Lower leg skin (tissue), 3 donors: ENCODE results near the gene FAM153A.
"Not testable (repeated sequence)": the region's sequence is repeated elsewhere in the genome, so short reads cannot be mapped to it uniquely, and the experiment has no call there.

ENCODE experiments used
- CTCF ChIP-seq, 3 donors: fragments of 450-650 bp; IDR thresholded peaks; one replicate each; pipeline ENCODE4 v1.5.1; 2016; ENCODE audit warnings: antibody characterized with exemption in 3 of 3, mild to moderate bottlenecking in 3 of 3, moderate library complexity in 2 of 3
- POLR2A ChIP-seq, 2 donors: fragments of 450-650 bp; IDR thresholded peaks; one replicate each; pipeline ENCODE4 v1.6.1; 2016 to 2017; ENCODE audit warnings: antibody characterized with exemption in 2 of 2, mild to moderate bottlenecking in 1 of 2, moderate library complexity in 1 of 2

GRCh38 chr5:177782792-177783633 is at the start of gene FAM153A:
- not testable (repeated sequence) for TF ChIP-seq CTCF, POLR2A (IDR thresholded peaks at IDR 0.05)
